Body of pancreas (tissue), 4 donors: Measurements from ENCODE around the gene DNM2. TPM values are rescaled to one million over a fixed set of nuclear protein-coding genes. Genes with fewer than 3 reads are reported as not detected.
A peak's percentile ranks its signal among the peaks of the same experiment; 100 is the strongest.

Source experiments
- ATAC-seq: fragments of 150-250 bp; one replicate; pipeline ENCODE4 v1.9.1; 2016
- DNase-seq, 4 donors: peaks; one replicate each; pipeline ENCODE4 v3.0.0-alpha.2; 2019
- H3K27ac ChIP-seq, 4 donors: fragments of 200-600 bp; sonication (generic); 1 replicate in 3 of 4; 2 replicates in 1 of 4; pipeline versions ENCODE4 v1.5.1 to v1.6.1; 2016 to 2019; ENCODE audit warnings: mild to moderate bottlenecking in 1 of 4, mixed read lengths in 1 of 4, moderate library complexity in 1 of 4
- H3K27me3 ChIP-seq, 2 donors: fragments of 200-600 bp; sonication (generic); one replicate each; pipeline ENCODE4 v1.6.0; 2016; ENCODE audit warnings: mild to moderate bottlenecking in 1 of 2
- H3K36me3 ChIP-seq, 2 donors: fragments of 200-600 bp; sonication (generic); replicated peaks in 1 of 2; 2 replicates each; pipeline ENCODE4 v1.5.1; 2016; ENCODE audit warnings: low read depth in 2 of 2; ENCODE audit not compliant: insufficient read depth in 1 of 2
- H3K4me1 ChIP-seq: fragments of 200-600 bp; sonication (generic); one replicate; pipeline ENCODE4 v1.6.0; 2016
- H3K4me3 ChIP-seq, 2 donors: fragments of 200-600 bp; sonication (generic); 1 replicate in 1 of 2; 2 replicates in 1 of 2; pipeline ENCODE4 v1.5.1; 2016 to 2019
- H3K9me3 ChIP-seq, 3 donors: fragments of 200-600 bp; sonication (generic); 1 replicate in 2 of 3; 2 replicates in 1 of 3; pipeline ENCODE4 v1.5.1; 2016
- POLR2A ChIP-seq, 3 donors: fragments of 450-650 bp; IDR thresholded peaks; one replicate each; pipeline ENCODE4 v1.6.1; 2016; ENCODE audit warnings: antibody characterized with exemption in 3 of 3, mild to moderate bottlenecking in 2 of 3
- WGBS, 2 donors: methylation state at CpG; one replicate each; pipeline ENCODE4 v1.1.5; 2017; 5-methylcytosine and 5-hydroxymethylcytosine counted together
- intact Hi-C: fragments of 100-400 bp; cut with DNase I; formaldehyde crosslinking; loops from one replicate; pipeline ENCODE4 v1.15.1; 2023
- total RNA-seq, 2 donors: library from RNA; depleted of rRNA; stranded (reverse); fragments of >200 nt; gene quantifications; one replicate each; pipeline ENCODE4 v1.1.0, GENCODE V29; 2016
- TF ChIP-seq, protein P1 (sequence below), 7 experiments: fragments of 450-650 bp in 4 of 7; fragments of 200-600 bp in 3 of 7; sonication (generic) in 3 of 7; IDR thresholded peaks; one replicate each; pipeline ENCODE4 v1.5.1; 2016 to 2019; ENCODE audit warnings: antibody characterized with exemption in 7 of 7

DNM2 gene
- total RNA-seq, 2 donors from 2014 or later: 98.6 to 158 TPM

DNA sequence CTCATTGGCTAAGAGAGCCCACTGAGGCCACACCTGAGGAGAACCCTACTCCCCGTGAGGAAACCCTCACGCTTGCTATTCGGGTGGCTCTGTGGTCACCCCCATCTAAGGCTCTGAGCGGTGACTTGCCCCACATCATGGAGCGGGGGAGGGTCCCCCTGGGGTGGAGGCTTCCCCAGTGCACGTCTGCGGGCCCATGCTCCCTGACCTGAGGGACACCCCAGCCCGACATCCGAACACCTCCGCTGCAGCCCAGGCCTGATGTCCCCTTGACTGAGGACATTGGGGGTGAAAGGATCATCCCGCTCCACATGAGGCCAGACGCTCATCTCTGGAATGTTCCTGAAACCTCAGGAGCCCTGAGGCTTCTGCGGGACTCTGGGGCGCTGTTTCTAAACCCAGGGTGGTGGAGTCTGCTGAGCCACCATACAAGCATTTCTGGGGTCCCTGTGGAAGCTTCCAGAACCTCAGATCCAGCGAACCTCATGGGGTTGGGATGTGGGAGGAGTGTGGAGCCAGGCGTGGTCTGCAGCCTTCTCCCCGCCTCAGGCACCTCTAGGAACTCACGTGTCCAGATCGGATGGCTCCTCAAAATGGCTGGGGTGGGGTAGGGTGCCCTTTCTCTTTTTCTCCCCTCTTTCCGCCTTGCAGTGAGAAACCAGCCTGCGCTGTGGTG is 98.2 kb downstream of the DNM2 start:
- no peak for TF ChIP-seq POLR2A (IDR thresholded peaks at IDR 0.05)
- TF ChIP-seq, protein P1, sequence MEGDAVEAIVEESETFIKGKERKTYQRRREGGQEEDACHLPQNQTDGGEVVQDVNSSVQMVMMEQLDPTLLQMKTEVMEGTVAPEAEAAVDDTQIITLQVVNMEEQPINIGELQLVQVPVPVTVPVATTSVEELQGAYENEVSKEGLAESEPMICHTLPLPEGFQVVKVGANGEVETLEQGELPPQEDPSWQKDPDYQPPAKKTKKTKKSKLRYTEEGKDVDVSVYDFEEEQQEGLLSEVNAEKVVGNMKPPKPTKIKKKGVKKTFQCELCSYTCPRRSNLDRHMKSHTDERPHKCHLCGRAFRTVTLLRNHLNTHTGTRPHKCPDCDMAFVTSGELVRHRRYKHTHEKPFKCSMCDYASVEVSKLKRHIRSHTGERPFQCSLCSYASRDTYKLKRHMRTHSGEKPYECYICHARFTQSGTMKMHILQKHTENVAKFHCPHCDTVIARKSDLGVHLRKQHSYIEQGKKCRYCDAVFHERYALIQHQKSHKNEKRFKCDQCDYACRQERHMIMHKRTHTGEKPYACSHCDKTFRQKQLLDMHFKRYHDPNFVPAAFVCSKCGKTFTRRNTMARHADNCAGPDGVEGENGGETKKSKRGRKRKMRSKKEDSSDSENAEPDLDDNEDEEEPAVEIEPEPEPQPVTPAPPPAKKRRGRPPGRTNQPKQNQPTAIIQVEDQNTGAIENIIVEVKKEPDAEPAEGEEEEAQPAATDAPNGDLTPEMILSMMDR (IDR thresholded peaks at IDR 0.05): no peak

DNA sequence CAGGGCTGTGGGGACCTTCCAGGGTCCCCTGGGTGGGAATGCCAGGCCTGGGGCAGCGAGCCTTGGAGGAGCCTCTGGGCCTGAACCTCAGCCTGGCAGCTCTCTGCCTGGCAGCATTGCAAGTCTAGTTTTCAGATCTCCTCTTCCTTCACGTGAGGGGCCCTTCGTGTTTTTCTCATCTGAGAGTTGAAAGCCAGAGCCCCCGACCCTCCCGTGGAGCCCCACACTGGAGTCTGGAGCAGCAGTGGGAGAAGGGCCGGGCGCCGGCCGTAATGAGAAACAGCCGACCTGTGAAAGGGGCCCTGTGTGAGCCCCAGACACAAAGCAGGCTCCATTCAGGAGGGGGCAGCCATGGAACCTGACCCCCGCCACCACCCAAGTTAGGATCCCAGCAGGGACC is 98.8 kb downstream of the DNM2 start:
- TF ChIP-seq POLR2A (IDR thresholded peaks at IDR 0.05): no peak
- TF ChIP-seq, protein P1 (IDR thresholded peaks at IDR 0.05): no peak
- Histone ChIP-seq H3K9me3 (no peaks in the 10 kb centered on the region), H3K27ac (peak overlapping the region in 1 of 4 donors; percentile 43), H3K36me3 (peaks cover 0 to 15% of the 10 kb centered on the region in 2 donors), H3K4me1 (no peaks in the 10 kb centered on the region), H3K4me3 (no peak overlapping the region), H3K27me3 (no peaks in the 10 kb centered on the region)
- no peak for DNase-seq
- no peak for ATAC-seq
- intact Hi-C loops: no loop called here
- WGBS, 2 donors: 73 to 82% methylated on average over 3 to 10 of the region's 11 CpGs

More for the DNA sequence above, 98.2 kb downstream of the DNM2 start:
- WGBS, 2 donors: 92 to 95% methylated on average over 7 to 21 of the region's 21 CpGs
- H3K4me3 ChIP-seq: no peak overlapping the region
- no peaks in the 10 kb centered on the region for H3K27me3 ChIP-seq
- H3K36me3 ChIP-seq: peaks cover 0 to 14% of the 10 kb centered on the region in 2 donors
- intact Hi-C loops: no loop called here
- no peaks in the 10 kb centered on the region for H3K4me1 ChIP-seq
- H3K27ac ChIP-seq: peak overlapping the region in 1 of 4 donors; percentile 43
- DNase-seq (no peak), ATAC-seq (no peak)
- H3K9me3 ChIP-seq: no peaks in the 10 kb centered on the region

DNA sequence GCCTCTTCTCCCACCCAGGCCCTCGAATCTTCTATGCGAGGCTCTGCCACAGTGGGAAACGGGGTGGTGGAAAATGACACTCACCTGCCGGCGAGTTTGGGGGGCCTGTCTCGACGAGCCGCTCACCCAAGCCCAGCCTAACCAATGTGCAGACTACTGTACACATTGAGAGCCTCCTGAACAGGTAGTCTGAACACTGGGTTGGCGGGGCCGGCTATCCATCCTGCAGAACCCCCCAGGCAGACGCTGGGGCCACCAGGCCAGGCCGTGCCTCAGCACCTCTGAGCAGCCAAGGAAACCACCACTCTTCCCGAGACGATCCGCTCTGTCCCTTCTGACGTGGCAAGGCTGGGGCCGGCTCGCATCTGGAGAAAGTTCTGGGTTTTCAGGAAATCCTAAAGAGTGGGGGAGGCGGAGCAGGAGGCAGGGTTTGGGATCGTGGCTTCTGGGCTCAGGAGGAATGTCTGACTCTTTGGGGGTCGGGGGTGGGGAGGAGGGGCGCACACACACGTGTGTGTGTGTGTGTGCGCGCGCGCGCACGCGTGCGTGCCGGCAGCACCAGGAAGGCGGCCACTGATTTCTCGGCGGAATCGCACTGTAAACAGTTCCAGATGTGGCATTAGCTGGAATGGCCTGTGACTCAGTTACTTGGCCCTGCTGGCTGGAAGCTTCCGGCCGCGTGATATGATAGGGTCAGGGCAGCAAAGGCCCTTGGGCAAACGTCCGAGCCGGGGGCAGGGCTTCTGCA is 99.6 kb downstream of the DNM2 start:
- peak overlapping the region in 1 of 4 donors; percentile 43 for H3K27ac ChIP-seq
- peak; percentile 39 for ATAC-seq
- no peaks in the 10 kb centered on the region for H3K27me3 ChIP-seq
- peak in 2 of 4 donors; percentile 36 to 57 for DNase-seq
- TF ChIP-seq POLR2A (IDR thresholded peaks at IDR 0.05): peak in 2 of 3 donors; percentile 37 to 42
- TF ChIP-seq, protein P1 (IDR thresholded peaks at IDR 0.05): no peak
- H3K4me1 ChIP-seq: no peaks in the 10 kb centered on the region
- peaks cover 0 to 20% of the 10 kb centered on the region in 2 donors for H3K36me3 ChIP-seq
- H3K9me3 ChIP-seq: no peaks in the 10 kb centered on the region
- intact Hi-C loops: no loop called here
- WGBS, 2 donors: 79% methylated on average over 32 to 35 of the region's 42 CpGs
- H3K4me3 ChIP-seq: no peak overlapping the region

DNA sequence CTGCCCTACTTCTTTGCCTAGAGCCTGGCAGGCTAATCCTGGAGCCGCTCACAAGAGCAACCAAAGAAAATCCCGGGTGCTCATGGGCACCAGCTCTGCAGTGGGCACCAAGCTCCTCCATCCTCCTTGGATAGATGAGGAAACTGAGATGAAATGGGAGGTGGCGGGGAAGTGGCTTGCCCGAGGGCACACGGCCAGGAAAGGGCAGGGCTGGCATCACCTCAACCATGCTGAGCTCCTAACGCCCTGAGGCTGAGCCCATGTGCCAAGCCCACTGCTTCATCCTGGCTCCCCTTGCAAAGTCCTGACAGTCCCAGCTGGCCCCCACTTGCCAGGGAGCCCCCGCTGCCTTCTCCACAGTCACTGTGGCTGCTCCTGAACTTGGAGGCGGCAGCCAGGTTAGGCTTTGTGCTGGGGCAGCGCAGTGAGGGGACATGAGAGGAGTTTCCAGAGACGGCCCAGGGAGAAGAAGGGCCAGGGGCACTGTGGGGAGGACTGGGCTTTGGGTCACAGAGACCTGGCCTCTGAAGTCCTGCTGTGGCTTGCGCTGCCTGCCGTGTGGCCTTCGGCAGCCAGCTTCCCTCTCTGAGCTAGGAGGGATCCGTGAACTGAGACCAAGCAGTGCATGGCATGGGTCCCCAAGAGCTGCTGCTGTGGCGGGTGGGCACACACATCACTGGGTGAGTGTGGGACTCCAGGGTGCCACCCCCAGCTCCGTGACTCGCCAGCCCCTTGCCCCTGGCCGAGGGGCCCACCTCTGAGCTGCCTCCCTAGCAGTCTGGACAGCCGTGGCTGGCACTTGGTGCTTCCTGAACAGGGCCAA is 100.6 kb downstream of the DNM2 start:
- H3K36me3 ChIP-seq: peaks cover 2 to 22% of the 10 kb centered on the region in 2 donors
- no peaks in the 10 kb centered on the region for H3K27me3 ChIP-seq
- H3K27ac ChIP-seq: peak overlapping the region in 1 of 4 donors; percentile 17
- 93 to 94% methylated on average over 9 to 19 of the region's 19 CpGs for WGBS, 2 donors
- intact Hi-C loops: no loop called here
- TF ChIP-seq, protein P1 (IDR thresholded peaks at IDR 0.05): no peak
- no peak for TF ChIP-seq POLR2A (IDR thresholded peaks at IDR 0.05)
- no peak overlapping the region for H3K4me3 ChIP-seq
- H3K4me1 ChIP-seq: no peaks in the 10 kb centered on the region
- no peaks in the 10 kb centered on the region for H3K9me3 ChIP-seq
- DNase-seq (no peak), ATAC-seq (no peak)
